ENCODE results near the gene FIBIN.

DNA sequence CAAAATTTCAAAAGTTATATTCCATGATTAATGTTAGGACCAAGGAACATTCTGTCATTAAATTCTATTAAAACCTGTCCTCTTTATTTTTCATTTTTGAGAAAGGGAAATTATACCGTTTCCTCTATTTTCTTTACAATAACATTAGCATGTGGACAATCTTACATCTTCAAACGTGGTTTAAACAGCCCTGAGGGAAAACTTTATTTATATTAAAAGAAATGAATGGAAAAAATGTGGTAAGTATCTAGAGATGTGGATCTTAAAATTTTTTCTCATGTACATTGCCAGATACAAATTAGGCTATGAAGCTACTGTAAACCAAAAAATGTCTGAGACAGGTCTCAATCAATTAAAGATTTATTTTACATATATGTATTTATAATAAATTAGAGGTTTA lies 18.9 kb upstream of the FIBIN start:
- TF ChIP-seq, protein P1, sequence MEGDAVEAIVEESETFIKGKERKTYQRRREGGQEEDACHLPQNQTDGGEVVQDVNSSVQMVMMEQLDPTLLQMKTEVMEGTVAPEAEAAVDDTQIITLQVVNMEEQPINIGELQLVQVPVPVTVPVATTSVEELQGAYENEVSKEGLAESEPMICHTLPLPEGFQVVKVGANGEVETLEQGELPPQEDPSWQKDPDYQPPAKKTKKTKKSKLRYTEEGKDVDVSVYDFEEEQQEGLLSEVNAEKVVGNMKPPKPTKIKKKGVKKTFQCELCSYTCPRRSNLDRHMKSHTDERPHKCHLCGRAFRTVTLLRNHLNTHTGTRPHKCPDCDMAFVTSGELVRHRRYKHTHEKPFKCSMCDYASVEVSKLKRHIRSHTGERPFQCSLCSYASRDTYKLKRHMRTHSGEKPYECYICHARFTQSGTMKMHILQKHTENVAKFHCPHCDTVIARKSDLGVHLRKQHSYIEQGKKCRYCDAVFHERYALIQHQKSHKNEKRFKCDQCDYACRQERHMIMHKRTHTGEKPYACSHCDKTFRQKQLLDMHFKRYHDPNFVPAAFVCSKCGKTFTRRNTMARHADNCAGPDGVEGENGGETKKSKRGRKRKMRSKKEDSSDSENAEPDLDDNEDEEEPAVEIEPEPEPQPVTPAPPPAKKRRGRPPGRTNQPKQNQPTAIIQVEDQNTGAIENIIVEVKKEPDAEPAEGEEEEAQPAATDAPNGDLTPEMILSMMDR (IDR thresholded peaks at IDR 0.05), result no peak
- no peak for TF ChIP-seq POLR2A (IDR thresholded peaks at IDR 0.05)

Data from ovary (tissue), 3 donors.